MM.1S (cell line): ENCODE results near the gene RIPK4.

ENCODE experiments used
- EZH2 ChIP-seq: fragments of 300-600 bp; sonication (generic); optimal IDR thresholded peaks from 2 replicates; pipeline ENCODE3; 2017; ENCODE audit warnings: low read depth, mild to moderate bottlenecking, antibody characterized with exemption, low read length, mixed read lengths
- EZH2phosphoT487 ChIP-seq: fragments of 300-600 bp; sonication (generic); IDR thresholded peaks from 2 replicates; pipeline ENCODE4 v1.6.1; 2018; ENCODE audit warnings: antibody characterized with exemption, low read length
- TF ChIP-seq, protein P1 (sequence below): fragments of 300-600 bp; sonication (generic); IDR thresholded peaks from 2 replicates; pipeline ENCODE4 v1.5.1; 2016; ENCODE audit warnings: antibody characterized with exemption, low read length, mixed read lengths

DNA sequence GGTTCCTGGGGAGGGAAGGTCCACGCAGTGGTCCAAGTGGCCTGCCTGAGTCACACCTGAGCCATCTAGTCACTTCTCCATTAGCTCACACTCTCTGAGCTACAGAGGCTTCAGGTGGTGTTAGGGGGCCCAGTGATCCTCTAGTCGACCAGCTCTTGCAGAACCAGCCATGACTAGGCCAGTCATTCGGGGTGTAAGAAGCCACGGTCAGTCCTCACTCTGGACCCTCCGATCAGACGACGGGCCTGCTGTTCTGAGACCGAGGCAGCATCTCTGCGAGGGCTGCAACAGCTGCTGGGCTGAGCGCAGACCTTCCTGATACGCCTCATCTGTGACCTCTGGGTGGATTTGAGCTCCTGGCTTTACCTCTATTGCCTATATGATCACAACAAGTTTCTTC, 68.8 kb downstream of the RIPK4 start:
- TF ChIP-seq, protein P1, sequence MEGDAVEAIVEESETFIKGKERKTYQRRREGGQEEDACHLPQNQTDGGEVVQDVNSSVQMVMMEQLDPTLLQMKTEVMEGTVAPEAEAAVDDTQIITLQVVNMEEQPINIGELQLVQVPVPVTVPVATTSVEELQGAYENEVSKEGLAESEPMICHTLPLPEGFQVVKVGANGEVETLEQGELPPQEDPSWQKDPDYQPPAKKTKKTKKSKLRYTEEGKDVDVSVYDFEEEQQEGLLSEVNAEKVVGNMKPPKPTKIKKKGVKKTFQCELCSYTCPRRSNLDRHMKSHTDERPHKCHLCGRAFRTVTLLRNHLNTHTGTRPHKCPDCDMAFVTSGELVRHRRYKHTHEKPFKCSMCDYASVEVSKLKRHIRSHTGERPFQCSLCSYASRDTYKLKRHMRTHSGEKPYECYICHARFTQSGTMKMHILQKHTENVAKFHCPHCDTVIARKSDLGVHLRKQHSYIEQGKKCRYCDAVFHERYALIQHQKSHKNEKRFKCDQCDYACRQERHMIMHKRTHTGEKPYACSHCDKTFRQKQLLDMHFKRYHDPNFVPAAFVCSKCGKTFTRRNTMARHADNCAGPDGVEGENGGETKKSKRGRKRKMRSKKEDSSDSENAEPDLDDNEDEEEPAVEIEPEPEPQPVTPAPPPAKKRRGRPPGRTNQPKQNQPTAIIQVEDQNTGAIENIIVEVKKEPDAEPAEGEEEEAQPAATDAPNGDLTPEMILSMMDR: no peak
- no peak for TF ChIP-seq EZH2
- no peak for TF ChIP-seq EZH2phosphoT487
